Lower lobe of right lung (tissue), 2 donors: ENCODE data around the gene CASTOR1. TPM values are rescaled to one million over a fixed set of nuclear protein-coding genes. Genes with fewer than 3 reads are reported as not detected.
A peak's percentile ranks its signal among the peaks of the same experiment; 100 is the strongest.

ENCODE experiments used
- ATAC-seq, 2 donors: fragments of 200-7000 bp; cut with Tn5 transposase; one replicate each; pipeline ENCODE4 v1.9.1; 2020 to 2022; ENCODE audit warnings: mild to moderate bottlenecking in 2 of 2, moderate library complexity in 2 of 2
- DNase-seq: peaks from one replicate; pipeline ENCODE4 v3.0.0-alpha.2; 2020
- H3K27ac ChIP-seq: fragments of 200-600 bp; one replicate; pipeline ENCODE4 v1.8.0; 2022
- H3K27me3 ChIP-seq: fragments of 200-600 bp; one replicate; pipeline ENCODE4 v1.8.0; 2022; ENCODE audit warnings: low read depth
- H3K36me3 ChIP-seq: fragments of 200-600 bp; one replicate; pipeline ENCODE4 v1.8.0; 2022; ENCODE audit warnings: mild to moderate bottlenecking
- H3K4me1 ChIP-seq: fragments of 200-600 bp; one replicate; pipeline ENCODE4 v1.8.0; 2022
- H3K4me3 ChIP-seq: fragments of 200-600 bp; one replicate; pipeline ENCODE4 v1.8.0; 2022; ENCODE audit warnings: mild to moderate bottlenecking
- H3K9me3 ChIP-seq: fragments of 200-600 bp; one replicate; pipeline ENCODE4 v1.8.0; 2022
- intact Hi-C: fragments of 100-400 bp; cut with DNase I; formaldehyde crosslinking; loops from one replicate; pipeline ENCODE4 v1.11.0; 2022
- total RNA-seq: library from RNA; stranded (reverse); fragmentation: NEBNext Ultra II Directional; extraction: Animal tissue kit (Norgen Biotek cat#: 25700); gene quantifications from one replicate; pipeline ENCODE4 v1.2.1, GENCODE V29; 2021
- TF ChIP-seq, protein P1 (sequence below): fragments of 200-600 bp; IDR thresholded peaks from one replicate; pipeline ENCODE4 v1.8.0; 2022; ENCODE audit warnings: antibody characterized with exemption, mild to moderate bottlenecking
- donor health status: DM: no; HTN: yes; CAD: no; lungs with severe emphysema.

Gene CASTOR1
- total RNA-seq, 1 donor from 2014 or later = 16.2 TPM

DNA sequence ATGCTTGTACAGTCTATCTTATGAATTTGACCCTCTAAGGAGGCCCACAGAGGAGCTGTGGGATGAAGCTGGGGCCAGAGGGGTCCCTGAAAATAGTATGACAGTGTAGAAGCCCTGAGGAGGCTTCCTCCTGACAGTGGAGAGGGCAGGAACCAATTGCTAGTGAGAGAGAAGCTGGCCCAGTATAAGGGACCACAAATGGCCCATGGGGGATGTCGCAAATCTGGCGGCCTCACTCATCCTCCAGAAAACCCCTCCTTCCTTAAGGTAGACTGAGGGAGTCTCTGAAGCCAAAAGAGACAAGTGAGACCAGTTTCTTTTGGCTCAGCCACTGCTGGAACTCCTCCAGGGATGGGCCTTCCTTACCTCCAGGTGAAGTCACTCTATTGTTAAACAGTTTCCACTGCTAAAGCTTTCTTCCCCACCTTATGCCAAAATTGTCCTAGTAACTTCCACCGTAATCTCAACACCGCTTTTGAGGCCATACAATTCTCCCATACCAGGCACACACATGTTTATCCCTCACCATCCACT lies 17.8 kb upstream of the CASTOR1 start:
- intact Hi-C loops = no loop called here
- Histone ChIP-seq H3K4me1 (peaks cover 100% of the 10 kb centered on the region), H3K4me3 (no peak overlapping the region), H3K36me3 (peaks cover 11% of the 10 kb centered on the region), H3K27ac (peak overlapping the region; percentile 91), H3K9me3 (no peaks in the 10 kb centered on the region), H3K27me3 (no peaks in the 10 kb centered on the region)
- TF ChIP-seq, protein P1, sequence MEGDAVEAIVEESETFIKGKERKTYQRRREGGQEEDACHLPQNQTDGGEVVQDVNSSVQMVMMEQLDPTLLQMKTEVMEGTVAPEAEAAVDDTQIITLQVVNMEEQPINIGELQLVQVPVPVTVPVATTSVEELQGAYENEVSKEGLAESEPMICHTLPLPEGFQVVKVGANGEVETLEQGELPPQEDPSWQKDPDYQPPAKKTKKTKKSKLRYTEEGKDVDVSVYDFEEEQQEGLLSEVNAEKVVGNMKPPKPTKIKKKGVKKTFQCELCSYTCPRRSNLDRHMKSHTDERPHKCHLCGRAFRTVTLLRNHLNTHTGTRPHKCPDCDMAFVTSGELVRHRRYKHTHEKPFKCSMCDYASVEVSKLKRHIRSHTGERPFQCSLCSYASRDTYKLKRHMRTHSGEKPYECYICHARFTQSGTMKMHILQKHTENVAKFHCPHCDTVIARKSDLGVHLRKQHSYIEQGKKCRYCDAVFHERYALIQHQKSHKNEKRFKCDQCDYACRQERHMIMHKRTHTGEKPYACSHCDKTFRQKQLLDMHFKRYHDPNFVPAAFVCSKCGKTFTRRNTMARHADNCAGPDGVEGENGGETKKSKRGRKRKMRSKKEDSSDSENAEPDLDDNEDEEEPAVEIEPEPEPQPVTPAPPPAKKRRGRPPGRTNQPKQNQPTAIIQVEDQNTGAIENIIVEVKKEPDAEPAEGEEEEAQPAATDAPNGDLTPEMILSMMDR = no peak
- ATAC-seq = no peak
- no peak for DNase-seq

DNA sequence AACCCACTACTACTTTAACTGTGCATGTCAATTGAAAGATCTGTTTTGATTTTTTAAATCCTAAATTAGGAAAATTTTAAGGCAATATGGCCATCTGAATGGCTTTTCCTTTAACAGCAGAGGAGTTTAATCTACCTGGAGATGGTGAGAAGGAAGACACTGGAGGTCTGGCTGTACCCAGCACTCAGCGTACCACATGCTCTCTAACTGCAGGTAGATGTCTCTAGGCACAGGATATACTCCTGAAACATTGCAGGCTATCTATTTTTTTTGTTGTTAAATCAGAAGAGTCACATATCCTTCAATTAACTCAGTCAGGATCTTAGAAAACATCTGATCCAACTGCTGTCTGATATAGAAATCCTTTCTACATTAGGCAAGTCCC lies 17.3 kb upstream of the CASTOR1 start:
- peaks cover 100% of the 10 kb centered on the region for H3K4me1 ChIP-seq

DNA sequence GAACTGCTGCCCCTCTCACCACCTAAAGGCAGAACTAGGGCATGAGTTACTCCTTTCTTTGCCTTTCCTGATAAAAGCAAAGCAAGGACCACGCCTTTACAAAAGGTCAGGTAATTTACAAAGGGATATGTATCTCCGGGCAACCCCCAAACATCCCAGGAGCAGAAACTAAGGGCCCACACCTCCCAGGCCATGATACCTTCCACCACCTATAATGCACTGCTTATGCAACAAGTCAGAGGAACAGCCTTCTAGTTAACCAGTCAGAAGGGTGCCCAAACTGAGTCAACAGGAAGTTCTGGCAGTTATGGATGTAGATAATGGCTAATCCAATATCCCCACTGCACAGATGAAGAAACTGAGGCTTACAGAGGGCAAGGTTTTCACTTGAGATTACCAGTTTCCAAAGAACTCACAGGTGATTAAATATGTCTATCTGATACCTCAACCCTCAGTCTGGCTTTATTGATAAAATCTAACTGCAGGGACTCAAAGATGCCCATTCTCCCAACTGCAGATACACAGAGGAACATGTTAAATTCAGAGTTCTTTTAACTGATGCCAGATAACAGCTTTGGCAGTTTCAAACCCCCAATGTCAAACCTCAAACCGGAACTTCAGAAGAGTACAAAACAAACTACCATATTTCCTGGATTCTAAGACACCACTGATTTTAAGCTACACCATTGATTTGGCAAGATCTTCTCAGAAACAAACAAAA lies 16.8 kb upstream of the CASTOR1 start:
- Histone ChIP-seq H3K9me3 (no peaks in the 10 kb centered on the region), H3K4me3 (peak overlapping the region; percentile 19), H3K4me1 (peaks cover 100% of the 10 kb centered on the region), H3K36me3 (peaks cover 21% of the 10 kb centered on the region), H3K27ac (peak overlapping the region; percentile 91), H3K27me3 (no peaks in the 10 kb centered on the region)
- ATAC-seq (no peak), DNase-seq (no peak)
- TF ChIP-seq, protein P1 = no peak
- intact Hi-C loops = no loop called here

More for the DNA sequence above, 17.3 kb upstream of the CASTOR1 start:
- TF ChIP-seq, protein P1 = no peak
- peak overlapping the region; percentile 91 for H3K27ac ChIP-seq
- intact Hi-C loops = no loop called here
- ATAC-seq = no peak
- no peaks in the 10 kb centered on the region for H3K27me3 ChIP-seq
- H3K4me3 ChIP-seq = no peak overlapping the region
- DNase-seq = no peak
- H3K9me3 ChIP-seq = no peaks in the 10 kb centered on the region
- H3K36me3 ChIP-seq = peaks cover 16% of the 10 kb centered on the region

DNA sequence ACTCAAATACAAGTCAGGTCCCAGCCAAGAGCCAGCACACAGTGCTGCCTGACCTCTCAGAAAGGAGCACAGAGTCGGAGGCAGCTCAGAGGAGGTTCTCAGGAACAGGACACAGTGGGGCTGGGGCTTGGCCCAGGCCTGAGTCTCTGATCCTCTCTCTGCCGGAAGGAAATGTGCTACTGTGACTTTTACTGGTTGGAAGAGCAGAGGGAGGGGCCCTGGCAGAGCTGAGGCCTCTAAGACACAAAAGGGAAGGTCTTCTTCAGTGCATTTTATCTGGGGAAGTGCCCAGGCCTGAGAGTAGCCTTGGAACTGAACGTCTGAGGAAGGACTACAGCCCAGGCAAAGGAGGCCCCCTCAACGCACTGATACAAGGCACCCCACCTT lies 16.2 kb upstream of the CASTOR1 start:
- Histone ChIP-seq H3K4me1 (peaks cover 100% of the 10 kb centered on the region), H3K4me3 (peak overlapping the region; percentile 19), H3K36me3 (peaks cover 26% of the 10 kb centered on the region), H3K27me3 (no peaks in the 10 kb centered on the region), H3K27ac (peak overlapping the region; percentile 91), H3K9me3 (no peaks in the 10 kb centered on the region)
- DNase-seq (no peak), ATAC-seq (peak; percentile 48 to 65)
- TF ChIP-seq, protein P1 = no peak
- intact Hi-C loops = no loop called here

DNA sequence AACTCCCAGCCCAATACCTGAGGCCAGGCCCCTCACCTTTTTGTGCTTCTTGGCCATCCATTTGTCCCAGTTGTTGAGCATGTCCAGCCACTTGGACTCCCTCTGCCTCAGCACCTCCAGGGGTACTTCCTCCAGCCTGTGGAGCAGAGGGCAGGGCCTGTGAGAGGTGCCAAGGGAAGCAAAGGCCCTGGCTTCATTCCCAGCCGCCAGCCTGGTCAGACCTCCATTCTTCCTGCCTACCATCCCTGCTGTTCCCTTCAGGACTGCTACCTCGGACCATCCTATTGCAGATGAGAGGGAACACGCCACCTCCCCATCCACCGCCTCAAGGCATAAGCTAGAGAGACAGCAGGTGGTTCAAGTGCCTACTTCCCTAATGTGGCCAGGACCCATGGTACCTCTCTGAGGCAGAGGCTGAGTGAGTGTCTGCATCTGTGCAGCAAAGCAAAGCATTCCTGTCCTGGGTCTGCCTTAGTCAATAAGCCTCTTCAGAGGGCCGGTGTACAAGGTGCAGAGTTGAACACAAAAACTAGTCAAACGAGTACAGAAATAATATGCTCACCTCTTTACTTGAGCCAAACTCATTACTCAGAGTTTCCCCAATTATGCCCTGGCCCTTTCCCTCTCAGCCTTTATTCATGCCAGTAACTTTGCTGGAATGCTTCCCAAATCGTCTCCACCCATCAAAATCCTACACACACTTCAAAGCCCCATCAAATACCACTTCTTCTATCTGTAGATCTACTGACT lies 15.4 kb upstream of the CASTOR1 start:
- intact Hi-C loops = no loop called here
- H3K36me3 ChIP-seq = peaks cover 35% of the 10 kb centered on the region
- peak overlapping the region; percentile 19 for H3K4me3 ChIP-seq
- H3K27me3 ChIP-seq = no peaks in the 10 kb centered on the region
- DNase-seq (no peak), ATAC-seq (peak; percentile 78 to 80)
- TF ChIP-seq, protein P1 = no peak
- H3K27ac ChIP-seq = peak overlapping the region; percentile 91
- H3K4me1 ChIP-seq = peaks cover 99% of the 10 kb centered on the region
- no peaks in the 10 kb centered on the region for H3K9me3 ChIP-seq
